Neuron (in vitro differentiated cells): ENCODE results near the gene SMIM34.
"Not testable (repeated sequence)": the region's sequence is repeated elsewhere in the genome, so short reads cannot be mapped to it uniquely, and the experiment has no call there.

Experiments
- H2AFZ ChIP-seq: one replicate; pipeline ENCODE4 v1.6.1; 2013; ENCODE audit warnings: low read depth, mild to moderate bottlenecking, inconsistent platforms, low read length, moderate library complexity
- H3K27me3 ChIP-seq: one replicate; pipeline ENCODE4 v1.6.1; 2013; ENCODE audit warnings: low read length; ENCODE audit not compliant: insufficient read depth
- H3K36me3 ChIP-seq: one replicate; pipeline ENCODE4 v1.6.1; 2013; ENCODE audit warnings: low read length; ENCODE audit not compliant: insufficient read depth
- H3K4me1 ChIP-seq: one replicate; pipeline ENCODE4 v1.6.1; 2013; ENCODE audit warnings: low read length; ENCODE audit not compliant: insufficient read depth
- H3K4me3 ChIP-seq: 2 replicates; pipeline ENCODE4 v1.5.1; 2013; ENCODE audit warnings: mild to moderate bottlenecking, low read length, moderate library complexity
- H3K9me3 ChIP-seq: one replicate; pipeline ENCODE4 v1.6.1; 2013; ENCODE audit warnings: low read length

Gene SMIM34

GRCh38 chr21:34406102-34406501 is 17.6 kb downstream of the SMIM34 start:
- not testable (repeated sequence) for H3K36me3 ChIP-seq, H2AFZ ChIP-seq, H3K27me3 ChIP-seq, H3K4me1 ChIP-seq, H3K4me3 ChIP-seq, H3K9me3 ChIP-seq

- H3K4me1 ChIP-seq, H3K27me3 ChIP-seq, H3K36me3 ChIP-seq, H2AFZ ChIP-seq, H3K4me3 ChIP-seq, H3K9me3 ChIP-seq: not testable (repeated sequence)
These were observed 18.1 kb downstream of the SMIM34 start for GRCh38 chr21:34405686-34406085.

GRCh38 chr21:34404742-34405141 is 19.0 kb downstream of the SMIM34 start:
- not testable (repeated sequence) for H3K9me3 ChIP-seq, H3K4me1 ChIP-seq, H3K36me3 ChIP-seq, H3K27me3 ChIP-seq, H2AFZ ChIP-seq, H3K4me3 ChIP-seq

GRCh38 chr21:34400522-34400921 is 23.2 kb downstream of the SMIM34 start:
- H3K4me1 ChIP-seq: not testable (repeated sequence)

GRCh38 chr21:34383724-34384415 is 39.9 kb downstream of the SMIM34 start:
- not testable (repeated sequence) for H3K4me3 ChIP-seq, H3K27me3 ChIP-seq, H3K9me3 ChIP-seq, H3K4me1 ChIP-seq, H3K36me3 ChIP-seq, H2AFZ ChIP-seq

More at GRCh38 chr21:34400522-34400921, 23.2 kb downstream of the SMIM34 start:
- H3K4me3 ChIP-seq, H2AFZ ChIP-seq, H3K36me3 ChIP-seq, H3K27me3 ChIP-seq, H3K9me3 ChIP-seq: not testable (repeated sequence)

- H3K27me3 ChIP-seq, H3K4me1 ChIP-seq, H3K4me3 ChIP-seq, H3K36me3 ChIP-seq, H2AFZ ChIP-seq, H3K9me3 ChIP-seq: not testable (repeated sequence)
These were observed 40.6 kb downstream of the SMIM34 start for GRCh38 chr21:34383138-34383537.

GRCh38 chr21:34375619-34375972 is 48.2 kb downstream of the SMIM34 start:
- H3K4me1 ChIP-seq, H2AFZ ChIP-seq, H3K27me3 ChIP-seq, H3K9me3 ChIP-seq, H3K4me3 ChIP-seq, H3K36me3 ChIP-seq: not testable (repeated sequence)

- not testable (repeated sequence) for H3K36me3 ChIP-seq, H3K27me3 ChIP-seq, H3K4me1 ChIP-seq, H3K4me3 ChIP-seq, H3K9me3 ChIP-seq, H2AFZ ChIP-seq
These were observed 48.7 kb downstream of the SMIM34 start, which contains the start of gene SMIM11 for GRCh38 chr21:34374940-34375618. Gene SMIM11, plus strand, starts transcription at chr21:34375507. Its CDS starts 3,998 bp downstream, at chr21:34379505.

- H3K36me3 ChIP-seq, H2AFZ ChIP-seq, H3K9me3 ChIP-seq, H3K27me3 ChIP-seq, H3K4me3 ChIP-seq, H3K4me1 ChIP-seq: not testable (repeated sequence)
These were observed 49.3 kb downstream of the SMIM34 start for GRCh38 chr21:34374462-34374861.

- Histone ChIP-seq H3K4me1 (peaks cover 2% of the 10 kb centered on the region), H3K27me3 (no peaks in the 10 kb centered on the region), H3K36me3 (no peaks in the 10 kb centered on the region), H2AFZ (no peak overlapping the region), H3K4me3 (no peak overlapping the region), H3K9me3 (no peaks in the 10 kb centered on the region)
These were observed 51.4 kb downstream of the SMIM34 start for GRCh38 chr21:34372321-34372720.

- peaks cover 2% of the 10 kb centered on the region for H3K4me1 ChIP-seq
- H3K4me3 ChIP-seq: no peak overlapping the region
- H3K36me3 ChIP-seq: no peaks in the 10 kb centered on the region
- H3K9me3 ChIP-seq: no peaks in the 10 kb centered on the region
- H3K27me3 ChIP-seq: no peaks in the 10 kb centered on the region
- H2AFZ ChIP-seq: no peak overlapping the region
These were observed 54.0 kb downstream of the SMIM34 start for GRCh38 chr21:34369741-34370140.
